Measurements from ENCODE around the gene PBXIP1.

DNA sequence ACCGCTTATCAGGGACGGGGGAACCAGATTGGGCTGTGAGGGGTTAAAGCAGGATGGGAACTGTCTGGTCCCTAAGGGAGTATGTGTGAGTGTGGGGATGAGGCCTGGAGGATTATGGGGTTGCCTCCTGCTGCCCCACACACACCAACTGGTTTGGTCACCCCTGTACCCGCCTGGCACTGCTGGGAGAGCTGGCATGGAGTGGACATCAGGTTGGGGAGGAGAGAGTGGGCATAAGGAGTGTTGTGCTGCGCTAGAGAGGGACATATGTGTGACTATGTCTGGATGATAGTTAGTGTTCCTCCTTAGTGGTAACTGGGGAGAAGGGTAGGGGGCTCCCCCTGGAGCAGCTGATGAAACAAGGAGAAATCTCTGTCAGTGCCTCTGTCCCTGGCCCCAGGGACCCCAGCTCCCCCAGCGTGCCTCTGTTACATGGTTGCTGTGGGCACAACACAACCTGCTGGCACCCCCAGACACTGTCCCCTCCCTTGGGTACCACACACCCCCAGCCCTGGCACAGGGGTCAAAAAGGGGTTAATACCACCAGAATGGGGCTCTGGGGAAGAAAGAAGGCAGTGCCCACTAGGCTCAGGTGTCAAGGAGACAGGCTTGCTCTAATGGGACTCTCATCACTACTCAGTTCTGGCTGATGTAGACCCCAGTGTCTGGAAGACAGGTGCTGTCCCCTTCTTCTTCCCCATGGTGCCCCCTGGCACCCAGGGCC, 48.6 kb upstream of the PBXIP1 start:
- TF ChIP-seq, protein P1, sequence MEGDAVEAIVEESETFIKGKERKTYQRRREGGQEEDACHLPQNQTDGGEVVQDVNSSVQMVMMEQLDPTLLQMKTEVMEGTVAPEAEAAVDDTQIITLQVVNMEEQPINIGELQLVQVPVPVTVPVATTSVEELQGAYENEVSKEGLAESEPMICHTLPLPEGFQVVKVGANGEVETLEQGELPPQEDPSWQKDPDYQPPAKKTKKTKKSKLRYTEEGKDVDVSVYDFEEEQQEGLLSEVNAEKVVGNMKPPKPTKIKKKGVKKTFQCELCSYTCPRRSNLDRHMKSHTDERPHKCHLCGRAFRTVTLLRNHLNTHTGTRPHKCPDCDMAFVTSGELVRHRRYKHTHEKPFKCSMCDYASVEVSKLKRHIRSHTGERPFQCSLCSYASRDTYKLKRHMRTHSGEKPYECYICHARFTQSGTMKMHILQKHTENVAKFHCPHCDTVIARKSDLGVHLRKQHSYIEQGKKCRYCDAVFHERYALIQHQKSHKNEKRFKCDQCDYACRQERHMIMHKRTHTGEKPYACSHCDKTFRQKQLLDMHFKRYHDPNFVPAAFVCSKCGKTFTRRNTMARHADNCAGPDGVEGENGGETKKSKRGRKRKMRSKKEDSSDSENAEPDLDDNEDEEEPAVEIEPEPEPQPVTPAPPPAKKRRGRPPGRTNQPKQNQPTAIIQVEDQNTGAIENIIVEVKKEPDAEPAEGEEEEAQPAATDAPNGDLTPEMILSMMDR (IDR thresholded peaks at IDR 0.05; ENCODE audit: low read depth, low read length, missing input control), result no peak
- TF ChIP-seq JUND (IDR thresholded peaks at IDR 0.05) (no peak), SP1 (IDR thresholded peaks at IDR 0.05) (no peak), RAD21 (IDR thresholded peaks at IDR 0.05) (no peak), TAF1 (conservative IDR thresholded peaks at IDR 0.05) (no peak), RXRA (IDR thresholded peaks at IDR 0.05) (no peak), FOXA1 (IDR thresholded peaks at IDR 0.05) (no peak), YY1 (IDR thresholded peaks at IDR 0.05) (no peak), GABPA (IDR thresholded peaks at IDR 0.05 in 1 of 2, conservative IDR thresholded peaks at IDR 0.05 in 1 of 2) (no peak)
- TF ChIP-seq, protein P2, sequence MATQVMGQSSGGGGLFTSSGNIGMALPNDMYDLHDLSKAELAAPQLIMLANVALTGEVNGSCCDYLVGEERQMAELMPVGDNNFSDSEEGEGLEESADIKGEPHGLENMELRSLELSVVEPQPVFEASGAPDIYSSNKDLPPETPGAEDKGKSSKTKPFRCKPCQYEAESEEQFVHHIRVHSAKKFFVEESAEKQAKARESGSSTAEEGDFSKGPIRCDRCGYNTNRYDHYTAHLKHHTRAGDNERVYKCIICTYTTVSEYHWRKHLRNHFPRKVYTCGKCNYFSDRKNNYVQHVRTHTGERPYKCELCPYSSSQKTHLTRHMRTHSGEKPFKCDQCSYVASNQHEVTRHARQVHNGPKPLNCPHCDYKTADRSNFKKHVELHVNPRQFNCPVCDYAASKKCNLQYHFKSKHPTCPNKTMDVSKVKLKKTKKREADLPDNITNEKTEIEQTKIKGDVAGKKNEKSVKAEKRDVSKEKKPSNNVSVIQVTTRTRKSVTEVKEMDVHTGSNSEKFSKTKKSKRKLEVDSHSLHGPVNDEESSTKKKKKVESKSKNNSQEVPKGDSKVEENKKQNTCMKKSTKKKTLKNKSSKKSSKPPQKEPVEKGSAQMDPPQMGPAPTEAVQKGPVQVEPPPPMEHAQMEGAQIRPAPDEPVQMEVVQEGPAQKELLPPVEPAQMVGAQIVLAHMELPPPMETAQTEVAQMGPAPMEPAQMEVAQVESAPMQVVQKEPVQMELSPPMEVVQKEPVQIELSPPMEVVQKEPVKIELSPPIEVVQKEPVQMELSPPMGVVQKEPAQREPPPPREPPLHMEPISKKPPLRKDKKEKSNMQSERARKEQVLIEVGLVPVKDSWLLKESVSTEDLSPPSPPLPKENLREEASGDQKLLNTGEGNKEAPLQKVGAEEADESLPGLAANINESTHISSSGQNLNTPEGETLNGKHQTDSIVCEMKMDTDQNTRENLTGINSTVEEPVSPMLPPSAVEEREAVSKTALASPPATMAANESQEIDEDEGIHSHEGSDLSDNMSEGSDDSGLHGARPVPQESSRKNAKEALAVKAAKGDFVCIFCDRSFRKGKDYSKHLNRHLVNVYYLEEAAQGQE (IDR thresholded peaks at IDR 0.05), result no peak
- TF ChIP-seq, protein P3, sequence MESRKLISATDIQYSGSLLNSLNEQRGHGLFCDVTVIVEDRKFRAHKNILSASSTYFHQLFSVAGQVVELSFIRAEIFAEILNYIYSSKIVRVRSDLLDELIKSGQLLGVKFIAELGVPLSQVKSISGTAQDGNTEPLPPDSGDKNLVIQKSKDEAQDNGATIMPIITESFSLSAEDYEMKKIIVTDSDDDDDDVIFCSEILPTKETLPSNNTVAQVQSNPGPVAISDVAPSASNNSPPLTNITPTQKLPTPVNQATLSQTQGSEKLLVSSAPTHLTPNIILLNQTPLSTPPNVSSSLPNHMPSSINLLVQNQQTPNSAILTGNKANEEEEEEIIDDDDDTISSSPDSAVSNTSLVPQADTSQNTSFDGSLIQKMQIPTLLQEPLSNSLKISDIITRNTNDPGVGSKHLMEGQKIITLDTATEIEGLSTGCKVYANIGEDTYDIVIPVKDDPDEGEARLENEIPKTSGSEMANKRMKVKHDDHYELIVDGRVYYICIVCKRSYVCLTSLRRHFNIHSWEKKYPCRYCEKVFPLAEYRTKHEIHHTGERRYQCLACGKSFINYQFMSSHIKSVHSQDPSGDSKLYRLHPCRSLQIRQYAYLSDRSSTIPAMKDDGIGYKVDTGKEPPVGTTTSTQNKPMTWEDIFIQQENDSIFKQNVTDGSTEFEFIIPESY (IDR thresholded peaks at IDR 0.05), result no peak
- TF ChIP-seq, protein P4, sequence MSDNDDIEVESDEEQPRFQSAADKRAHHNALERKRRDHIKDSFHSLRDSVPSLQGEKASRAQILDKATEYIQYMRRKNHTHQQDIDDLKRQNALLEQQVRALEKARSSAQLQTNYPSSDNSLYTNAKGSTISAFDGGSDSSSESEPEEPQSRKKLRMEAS (IDR thresholded peaks at IDR 0.05), result no peak
- TF ChIP-seq, protein P5, sequence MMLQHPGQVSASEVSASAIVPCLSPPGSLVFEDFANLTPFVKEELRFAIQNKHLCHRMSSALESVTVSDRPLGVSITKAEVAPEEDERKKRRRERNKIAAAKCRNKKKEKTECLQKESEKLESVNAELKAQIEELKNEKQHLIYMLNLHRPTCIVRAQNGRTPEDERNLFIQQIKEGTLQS (IDR thresholded peaks at IDR 0.05), result no peak

Measured in liver (tissue), 3 donors.